GM19372 (cell line): ENCODE measurements around the gene HPS6.

Source experiments
- ATAC-seq: cut with Tn5 transposase; IDR thresholded peaks from one replicate; pipeline ENCODE4 v1.9.1; 2021; ENCODE audit warnings: mild to moderate bottlenecking, low read depth, moderate library complexity; ENCODE audit not compliant: unreplicated experiment

HPS6 gene

DNA sequence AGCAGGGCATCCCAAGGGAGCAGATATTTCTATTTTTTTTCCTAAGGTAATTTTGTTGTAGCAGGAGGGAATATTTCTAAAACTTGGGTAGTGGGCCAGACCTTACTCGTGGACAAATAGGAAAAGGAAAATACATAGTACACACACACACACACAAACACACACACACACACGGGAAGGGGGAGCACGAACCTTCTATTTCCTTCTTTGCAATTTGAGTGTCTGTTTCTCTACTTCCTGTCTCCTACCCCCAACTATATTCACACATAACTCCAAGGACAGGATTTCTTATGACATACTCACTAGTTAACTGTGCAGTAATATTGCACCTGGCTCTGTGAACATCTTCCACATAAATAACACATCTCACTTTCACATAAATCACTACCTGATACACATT, 50.6 kb downstream of the HPS6 start:
- ATAC-seq = no peak

- ATAC-seq = no peak
Observed at GRCh38 chr10:102116656-102117055, 51.5 kb downstream of the HPS6 start.
